HepG2 (cell line): ENCODE results near the gene PLXNA4. TPM values are rescaled to one million over a fixed set of nuclear protein-coding genes. Genes with fewer than 3 reads are reported as not detected.
"Not testable (repeated sequence)": the region's sequence is repeated elsewhere in the genome, so short reads cannot be mapped to it uniquely, and the experiment has no call there.

Source experiments
- ATAC-seq: fragments of 200-7000 bp; cut with Tn5 transposase; 3 replicates; pipeline ENCODE4 v1.9.1; 2020; ENCODE audit warnings: mild to moderate bottlenecking, moderate library complexity
- BruUV-seq: library from RNA; stranded (reverse); fragments of 400-500 nt; replicated peaks from 2 replicates; lab custom pipeline; 2021; lab: Mats Ljungman, UMichigan
- CTCF ChIA-PET: fragments of 300-600 bp; formaldehyde crosslinking; extraction: SDS; loops from one replicate; lab custom pipeline; 2021; ENCODE audit warnings: low total read pairs, inconsistent platforms, low intra/inter-chr PET ratio; lab: Yijun Ruan, JAX
- POLR2A ChIA-PET: fragments of 350-600 bp; sonication (Branson Sonifier 250); formaldehyde crosslinking; loops from one replicate; lab custom pipeline; 2020; ENCODE audit warnings: antibody characterized with exemption, inconsistent platforms; lab: Yijun Ruan, JAX
- DNase-seq: peaks from one replicate; pipeline ENCODE4 v3.0.0-alpha.2; 2015; ENCODE audit warnings: low spot score
- FAIRE-seq: peaks from 3 replicates; lab custom pipeline; 2011; peaks lifted over from hg19 to GRCh38; lab: Jason Lieb, UNC
- H2AFZ ChIP-seq: one replicate; pipeline ENCODE4 v1.6.1; 2011; ENCODE audit warnings: low read length, inconsistent platforms
- H3K27ac ChIP-seq: fragments of 300-600 bp; 3 replicates; pipeline ENCODE4 v1.8.0; 2011; ENCODE audit warnings: mixed run types, mild to moderate bottlenecking, mixed read lengths, low read length, inconsistent platforms; ENCODE audit not compliant: insufficient read depth; ENCODE audit errors: extremely low read length
- H3K27me3 ChIP-seq, 2 experiments: fragments of 200-600 bp in 1 of 2; 2 replicates in 1 of 2; 3 replicates in 1 of 2; pipeline versions ENCODE4 v1.6.0 to v1.8.0; 2011; ENCODE audit warnings: low read length in 2 of 2, mild to moderate bottlenecking in 2 of 2, moderate library complexity in 2 of 2, inconsistent platforms in 1 of 2; ENCODE audit not compliant: insufficient read depth in 2 of 2, control insufficient read depth in 1 of 2
- H3K36me3 ChIP-seq, 2 experiments: fragments of 200-600 bp in 1 of 2; replicated peaks in 1 of 2; 2 replicates in 1 of 2; 3 replicates in 1 of 2; pipeline versions ENCODE4 v1.5.1 to v1.8.0; 2011; ENCODE audit warnings: low read length in 2 of 2, inconsistent platforms in 1 of 2; ENCODE audit not compliant: insufficient read depth in 2 of 2, control insufficient read depth in 1 of 2
- H3K4me1 ChIP-seq: 2 replicates; pipeline ENCODE4 v1.5.1; 2012; ENCODE audit warnings: low read length, inconsistent platforms; ENCODE audit not compliant: insufficient read depth
- H3K4me2 ChIP-seq: 2 replicates; pipeline ENCODE4 v1.6.0; 2011; ENCODE audit warnings: low read depth, low read length, inconsistent platforms
- H3K4me3 ChIP-seq, 3 experiments: fragments of 200-600 bp in 1 of 3; sonication (generic), shearing (Covaris generic) in 1 of 3; replicated peaks in 1 of 3; 2 replicates each; pipeline ENCODE4 v1.5.1; 2011 to 2016; ENCODE audit warnings: low read length in 3 of 3, inconsistent platforms in 2 of 3, low read depth in 2 of 3, mild to moderate bottlenecking in 2 of 3, control low read depth in 1 of 3, mixed read lengths in 1 of 3; ENCODE audit not compliant: insufficient read depth in 1 of 3
- H3K79me2 ChIP-seq: one replicate; pipeline ENCODE4 v1.6.1; 2011; ENCODE audit warnings: low read length, inconsistent platforms; ENCODE audit not compliant: insufficient read depth
- H3K9ac ChIP-seq: 2 replicates; pipeline ENCODE4 v1.6.0; 2011; ENCODE audit warnings: mild to moderate bottlenecking, low read depth, low read length, inconsistent platforms; ENCODE audit not compliant: insufficient read depth
- H3K9me3 ChIP-seq: 2 replicates; pipeline ENCODE4 v1.5.1; 2012; ENCODE audit warnings: mild to moderate bottlenecking, low read length
- H4K20me1 ChIP-seq: 2 replicates; pipeline ENCODE4 v1.6.0; 2011; ENCODE audit warnings: inconsistent platforms, mild to moderate bottlenecking, low read length, moderate library complexity; ENCODE audit not compliant: insufficient read depth
- ATF7-NPFF ChIP-seq: sonication (generic); formaldehyde crosslinking; IDR thresholded peaks from 2 replicates; pipeline ENCODE4 v1.8.1; 2023; ENCODE audit warnings: mild to moderate bottlenecking, low read depth, missing genetic modification reagents, moderate library complexity
- FOXM1 ChIP-seq: sonication (generic); formaldehyde crosslinking; IDR thresholded peaks from 2 replicates; pipeline ENCODE4 v1.5.0; 2020; ENCODE audit warnings: missing genetic modification reagents
- PCBP1 ChIP-seq: fragments of 200-400 bp; formaldehyde crosslinking; IDR thresholded peaks from 2 replicates; pipeline ENCODE4 v1.6.1; 2017; ENCODE audit warnings: mild to moderate bottlenecking, low read depth, low read length, borderline replicate concordance
- SMARCE1 ChIP-seq: fragments of 450-650 bp; IDR thresholded peaks from 2 replicates; pipeline ENCODE4 v1.6.1; 2017; ENCODE audit warnings: borderline replicate concordance
- ZFP62 ChIP-seq: sonication (generic); formaldehyde crosslinking; IDR thresholded peaks from 2 replicates; pipeline ENCODE4 v1.4.0; 2020; ENCODE audit warnings: missing genetic modification reagents
- WGBS: methylation state at CpG from one replicate; pipeline ENCODE4 v1.1.6; 2017; ENCODE audit warnings: low lambda C conversion rate; 5-methylcytosine and 5-hydroxymethylcytosine counted together
- in situ Hi-C: cut with HindIII; loops from 2 replicates; pipeline ENCODE4 v1.10.0; 2017; ENCODE audit warnings: low pct_unique_long_range_greater_than_20kb; ENCODE audit not compliant: extremely low pct_ligation_motif_present
- intact Hi-C: fragments of 100-400 bp; cut with micrococcal nuclease; formaldehyde crosslinking; loops from one replicate; pipeline ENCODE4 v1.10.0; 2022; ENCODE audit not compliant: unreplicated experiment
- polyA plus RNA-seq, 8 experiments: library from polyadenylated mRNA; depleted of rRNA in 3 of 8; stranded (reverse) in 7 of 8; unstranded in 1 of 8; fragments of >200 nt; fragmentation: Illumina TruSeq in 4 of 8; extraction: Trizol in 4 of 8; gene quantifications; 2 replicates each; pipeline versions ENCODE4 v1.2.1 to v1.2.3, GENCODE V29; 2011 to 2016; ENCODE audit warnings: low read depth in 4 of 8, missing spikeins in 1 of 8, mixed read lengths in 1 of 8; ENCODE audit not compliant: insufficient read depth in 1 of 8
- total RNA-seq, 5 experiments: library from RNA; depleted of rRNA; stranded (reverse); fragments of >200 nt; fragmentation: Illumina TruSeq; extraction: Trizol; gene quantifications; 2 replicates each; pipeline ENCODE4 v1.2.3, GENCODE V29; 2016; ENCODE audit warnings: low read depth in 1 of 5
- TF ChIP-seq, protein P1 (sequence below): sonication (generic); formaldehyde crosslinking; IDR thresholded peaks from 2 replicates; pipeline ENCODE4 v1.5.0; 2020; ENCODE audit warnings: mild to moderate bottlenecking, missing genetic modification reagents, moderate library complexity
- TF ChIP-seq, protein P2 (sequence below): sonication (generic); formaldehyde crosslinking; IDR thresholded peaks from 2 replicates; pipeline ENCODE4 v1.8.1; 2023; ENCODE audit warnings: missing genetic modification reagents, inconsistent platforms, borderline replicate concordance

The PLXNA4 gene
- total and polyA plus RNA-seq, 2 of the 13 experiments (the other 11 are each of a cell fraction or from before 2014, with no cell fraction given) = 0.01 to 0.04 TPM

DNA sequence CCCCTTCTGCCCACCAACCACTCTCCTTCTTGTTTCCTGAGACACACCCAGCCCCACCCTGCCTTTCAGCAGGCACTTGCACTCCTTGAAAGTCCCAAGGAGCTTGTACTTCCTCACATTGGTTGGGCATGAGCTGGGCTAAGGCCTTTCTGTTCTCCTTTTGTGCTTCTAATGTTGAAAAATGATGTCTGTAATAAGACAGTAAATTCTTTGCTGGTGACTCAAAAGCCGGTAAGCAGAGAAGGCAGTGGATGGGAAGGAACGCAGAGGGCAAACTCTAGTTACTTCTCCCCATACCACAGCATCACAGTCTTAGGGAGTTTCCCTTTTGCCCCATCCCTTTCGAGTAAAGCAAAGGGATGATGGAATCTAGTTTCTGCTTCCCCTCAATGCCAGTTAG lies 185.6 kb downstream of the PLXNA4 start (continued):
- TF ChIP-seq, protein P1, sequence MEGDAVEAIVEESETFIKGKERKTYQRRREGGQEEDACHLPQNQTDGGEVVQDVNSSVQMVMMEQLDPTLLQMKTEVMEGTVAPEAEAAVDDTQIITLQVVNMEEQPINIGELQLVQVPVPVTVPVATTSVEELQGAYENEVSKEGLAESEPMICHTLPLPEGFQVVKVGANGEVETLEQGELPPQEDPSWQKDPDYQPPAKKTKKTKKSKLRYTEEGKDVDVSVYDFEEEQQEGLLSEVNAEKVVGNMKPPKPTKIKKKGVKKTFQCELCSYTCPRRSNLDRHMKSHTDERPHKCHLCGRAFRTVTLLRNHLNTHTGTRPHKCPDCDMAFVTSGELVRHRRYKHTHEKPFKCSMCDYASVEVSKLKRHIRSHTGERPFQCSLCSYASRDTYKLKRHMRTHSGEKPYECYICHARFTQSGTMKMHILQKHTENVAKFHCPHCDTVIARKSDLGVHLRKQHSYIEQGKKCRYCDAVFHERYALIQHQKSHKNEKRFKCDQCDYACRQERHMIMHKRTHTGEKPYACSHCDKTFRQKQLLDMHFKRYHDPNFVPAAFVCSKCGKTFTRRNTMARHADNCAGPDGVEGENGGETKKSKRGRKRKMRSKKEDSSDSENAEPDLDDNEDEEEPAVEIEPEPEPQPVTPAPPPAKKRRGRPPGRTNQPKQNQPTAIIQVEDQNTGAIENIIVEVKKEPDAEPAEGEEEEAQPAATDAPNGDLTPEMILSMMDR = no peak
- TF ChIP-seq, all 625 proteins: peak for 0

DNA sequence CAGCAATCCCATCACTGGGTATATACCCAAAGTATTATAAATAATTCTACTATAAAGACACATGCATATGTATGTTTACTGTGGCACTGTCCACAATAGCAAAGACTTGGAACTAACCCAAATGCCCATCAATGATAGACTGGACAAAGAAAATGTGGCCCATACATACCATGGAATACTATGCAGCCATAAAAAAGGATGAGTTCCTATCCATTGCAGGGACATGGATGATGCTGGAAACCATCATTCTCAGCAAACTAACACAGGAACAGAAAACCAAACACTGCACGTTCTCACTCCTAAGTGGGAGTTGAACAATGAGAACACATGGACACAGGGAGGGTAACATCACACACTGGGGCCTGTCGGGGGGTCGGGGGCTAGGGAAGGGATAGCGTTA lies 186.2 kb downstream of the PLXNA4 start:
- H2AFZ ChIP-seq, H3K79me2 ChIP-seq, H3K9ac ChIP-seq, H4K20me1 ChIP-seq, H3K4me2 ChIP-seq, in situ Hi-C loops, DNase-seq, H3K4me3 ChIP-seq, ATAC-seq, H3K9me3 ChIP-seq, FAIRE-seq, intact Hi-C loops, CTCF ChIA-PET, BruUV-seq, H3K4me1 ChIP-seq, H3K27me3 ChIP-seq, H3K27ac ChIP-seq, POLR2A ChIA-PET, H3K36me3 ChIP-seq: not testable (repeated sequence)
- WGBS = 9% methylated on average over 4 of the region's 4 CpGs

DNA sequence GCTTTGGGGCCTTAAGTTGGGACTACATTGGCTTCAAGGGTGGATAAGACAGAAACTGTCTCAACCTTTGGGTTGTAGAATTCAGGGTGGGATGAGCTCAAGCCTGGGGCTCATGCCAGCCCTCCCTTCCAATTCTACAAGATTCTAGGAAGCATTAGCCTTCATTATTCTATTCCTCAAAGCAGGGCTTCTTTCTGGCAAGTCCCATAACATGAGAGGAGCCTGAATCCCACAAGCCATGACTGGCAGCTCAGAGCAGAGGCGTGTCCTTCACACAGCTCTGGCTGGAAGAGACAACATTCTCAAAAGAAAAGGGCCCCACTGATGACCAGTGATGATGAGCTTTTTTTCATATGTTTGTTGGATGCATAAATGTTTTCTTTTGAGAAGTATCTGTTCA lies 187.6 kb downstream of the PLXNA4 start:
- POLR2A ChIA-PET = no interaction called here
- H3K4me3 ChIP-seq = no peak overlapping the region
- H2AFZ ChIP-seq = no peak overlapping the region
- FAIRE-seq (no peak), DNase-seq (no peak), ATAC-seq (no peak)
- H3K9ac ChIP-seq = no peak overlapping the region
- H3K79me2 ChIP-seq = no peaks in the 10 kb centered on the region
- H3K4me1 ChIP-seq = no peaks in the 10 kb centered on the region
- intact Hi-C loops = no loop called here
- WGBS = no CpG with 5 or more reads among the region's 1 CpG
- CTCF ChIA-PET = no interaction called here
- BruUV-seq = no TSS peak
- no peak overlapping the region for H3K27ac ChIP-seq
- in situ Hi-C loops = no loop called here
- H3K36me3 ChIP-seq = no peaks in the 10 kb centered on the region
- H3K27me3 ChIP-seq = peaks cover 0 to 4% of the 10 kb centered on the region in 2 experiments; a peak in 1 of 5 replicates
- TF ChIP-seq ZFP62 (no peak), ATF7-NPFF (no peak), FOXM1 (CRISPR knock-in tag) (no peak), PCBP1 (no peak), SMARCE1 (no peak)
- TF ChIP-seq, protein P2, sequence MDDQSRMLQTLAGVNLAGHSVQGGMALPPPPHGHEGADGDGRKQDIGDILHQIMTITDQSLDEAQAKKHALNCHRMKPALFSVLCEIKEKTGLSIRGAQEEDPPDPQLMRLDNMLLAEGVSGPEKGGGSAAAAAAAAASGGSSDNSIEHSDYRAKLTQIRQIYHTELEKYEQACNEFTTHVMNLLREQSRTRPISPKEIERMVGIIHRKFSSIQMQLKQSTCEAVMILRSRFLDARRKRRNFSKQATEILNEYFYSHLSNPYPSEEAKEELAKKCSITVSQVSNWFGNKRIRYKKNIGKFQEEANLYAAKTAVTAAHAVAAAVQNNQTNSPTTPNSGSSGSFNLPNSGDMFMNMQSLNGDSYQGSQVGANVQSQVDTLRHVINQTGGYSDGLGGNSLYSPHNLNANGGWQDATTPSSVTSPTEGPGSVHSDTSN (CRISPR knock-in tag) = no peak
- H4K20me1 ChIP-seq = no peaks in the 10 kb centered on the region
- H3K9me3 ChIP-seq = no peaks in the 10 kb centered on the region
- H3K4me2 ChIP-seq = no peak overlapping the region
